GM18499 (cell line): ENCODE data around the gene MIS18BP1.
"Not testable (repeated sequence)": the region's sequence is repeated elsewhere in the genome, so short reads cannot be mapped to it uniquely, and the experiment has no call there.

Experiments used
- ATAC-seq: cut with Tn5 transposase; IDR thresholded peaks from one replicate; pipeline ENCODE4 v1.9.1; 2021; ENCODE audit warnings: moderate number of reproducible peaks; ENCODE audit not compliant: insufficient read depth, unreplicated experiment

MIS18BP1 gene

DNA sequence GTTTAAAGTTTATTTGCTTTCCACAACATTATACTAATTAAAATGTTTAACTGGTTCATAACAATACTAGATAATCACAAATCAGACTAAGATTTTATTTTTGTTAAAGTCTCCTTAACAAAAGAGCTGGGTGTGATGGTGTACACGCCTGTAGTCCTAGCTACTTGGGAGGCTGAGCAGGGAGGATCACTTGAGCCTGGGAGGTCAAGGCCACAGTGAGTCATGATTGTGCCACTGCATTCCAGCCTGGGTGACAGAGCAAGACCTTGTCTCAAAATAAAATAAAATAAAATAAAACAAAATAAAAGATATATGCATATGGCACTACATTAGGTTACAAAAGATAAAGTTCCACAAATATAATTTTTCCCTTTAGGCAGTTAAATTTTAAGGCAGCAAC lies 5.6 kb downstream of the MIS18BP1 start:
- no peak for ATAC-seq

DNA sequence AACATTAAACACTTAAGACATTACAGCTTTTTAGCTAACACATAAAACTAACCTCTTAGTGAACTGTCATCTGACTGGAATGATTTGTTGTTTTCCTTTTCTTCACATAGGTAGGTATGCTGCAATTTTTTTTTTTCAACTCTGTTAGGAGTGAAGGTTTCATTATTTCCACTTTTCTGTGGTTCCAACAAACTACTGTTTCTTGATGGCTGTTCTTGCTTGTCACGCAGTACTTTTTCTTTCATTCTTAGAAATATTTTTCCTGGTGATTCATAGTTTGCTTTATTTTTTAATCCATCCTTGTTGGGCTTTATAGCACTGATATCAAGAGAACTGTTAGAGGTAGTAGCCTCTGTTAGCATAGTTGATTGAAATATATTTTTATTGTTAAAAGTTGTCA lies 6.3 kb downstream of the MIS18BP1 start:
- ATAC-seq: no peak

DNA sequence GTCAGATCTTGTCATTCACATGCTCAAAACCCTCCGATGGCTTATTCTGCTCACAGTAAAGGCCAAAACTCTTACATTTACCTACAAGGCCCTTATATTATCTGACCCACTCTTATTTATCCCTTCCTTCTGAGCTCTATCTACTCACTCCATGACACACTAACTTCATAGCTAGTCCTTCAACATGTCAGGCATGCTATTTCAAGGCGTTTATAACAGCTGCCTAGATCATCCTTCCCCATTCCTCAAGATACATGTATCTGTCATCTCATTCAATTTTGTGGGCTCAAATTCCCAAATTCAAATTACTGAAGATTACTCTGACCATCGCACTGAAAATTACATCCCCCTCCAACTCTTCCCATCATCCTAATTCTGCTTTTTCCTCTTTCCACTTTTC lies 6.9 kb downstream of the MIS18BP1 start:
- no peak for ATAC-seq

DNA sequence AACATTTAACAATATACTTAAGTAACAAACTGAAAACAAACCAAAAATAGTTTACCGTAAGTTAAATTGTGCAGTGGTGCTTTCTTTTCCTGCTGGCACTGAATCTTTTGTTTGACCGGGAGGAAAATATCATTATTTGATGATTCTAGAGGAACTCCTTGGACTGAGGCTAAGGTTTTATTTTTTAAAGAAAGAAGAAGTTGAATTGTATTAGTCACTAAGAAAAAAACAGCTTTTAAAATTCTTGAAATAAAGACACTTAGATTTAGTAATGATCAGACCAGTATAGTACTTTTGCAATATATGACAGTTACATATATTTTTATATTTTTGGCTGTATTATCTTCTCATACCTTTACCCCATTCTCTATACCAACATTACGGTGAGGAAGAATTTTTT lies 10.3 kb downstream of the MIS18BP1 start:
- ATAC-seq: no peak

GRCh38 chr14:45238988-45239387 lies 14.0 kb downstream of the MIS18BP1 start:
- no peak for ATAC-seq

GRCh38 chr14:45227566-45227965 lies 25.4 kb downstream of the MIS18BP1 start:
- ATAC-seq: no peak

DNA sequence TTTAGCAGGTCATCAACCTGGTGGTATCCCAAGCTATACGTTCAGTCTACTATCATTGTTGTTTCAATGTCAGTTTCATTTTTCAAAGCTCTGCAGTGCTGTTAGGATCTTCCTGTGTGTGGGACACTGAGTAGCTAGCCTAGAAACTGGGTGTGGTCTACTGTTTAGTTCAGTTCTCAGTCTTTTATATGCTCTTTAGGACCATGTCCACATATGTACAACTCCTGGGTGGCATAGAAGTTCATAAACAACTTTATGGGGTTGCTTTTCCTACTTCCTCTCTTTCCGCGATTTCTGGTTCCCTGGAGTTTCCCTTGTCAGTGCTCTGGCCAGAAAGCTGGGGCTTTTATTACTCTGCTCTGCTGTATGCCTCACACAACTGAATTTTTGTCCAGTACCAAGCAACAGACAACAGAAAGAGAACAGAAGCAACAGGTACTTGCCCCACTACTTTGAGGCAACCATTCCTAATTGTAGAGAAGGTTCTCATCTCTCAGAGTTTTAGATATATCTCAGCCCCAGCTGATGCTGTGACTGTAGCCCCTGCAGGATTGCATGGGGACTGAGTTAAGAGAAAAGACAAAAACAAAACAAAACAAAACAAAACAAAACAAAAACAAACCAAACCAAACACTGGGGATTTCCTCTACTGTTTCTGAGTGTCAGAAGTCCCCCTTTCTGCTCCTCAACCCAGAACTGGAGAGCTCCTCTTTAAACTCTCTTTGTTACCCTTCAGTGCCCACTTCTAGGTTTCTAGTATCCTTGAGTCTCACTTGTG lies 30.3 kb downstream of the MIS18BP1 start:
- ATAC-seq: no peak

GRCh38 chr14:45214341-45214740 lies 38.7 kb downstream of the MIS18BP1 start:
- not testable (repeated sequence) for ATAC-seq

DNA sequence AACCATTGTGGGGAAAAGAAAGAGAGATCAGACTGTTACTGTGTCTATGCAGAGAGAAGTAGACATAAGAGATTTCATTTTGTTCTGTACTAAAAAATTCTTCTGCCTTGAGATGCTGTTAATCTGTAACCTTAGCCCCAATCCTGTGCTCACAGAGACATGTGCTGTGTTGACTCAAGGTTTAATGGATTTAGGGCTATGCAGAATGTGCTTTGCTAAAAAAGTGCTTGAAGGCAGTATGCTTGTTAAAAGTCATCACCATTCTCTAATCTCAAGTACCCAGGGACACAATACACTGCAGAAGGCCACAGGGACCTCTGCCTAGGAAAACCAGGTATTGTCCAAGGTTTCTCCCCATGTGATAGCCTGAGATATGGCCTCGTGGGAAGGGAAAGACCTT lies 39.3 kb downstream of the MIS18BP1 start:
- not testable (repeated sequence) for ATAC-seq

- no peak for ATAC-seq
These were observed 40.8 kb downstream of the MIS18BP1 start for GRCh38 chr14:45212231-45212630.

GRCh38 chr14:45211295-45211694 lies 41.7 kb downstream of the MIS18BP1 start:
- no peak for ATAC-seq

DNA sequence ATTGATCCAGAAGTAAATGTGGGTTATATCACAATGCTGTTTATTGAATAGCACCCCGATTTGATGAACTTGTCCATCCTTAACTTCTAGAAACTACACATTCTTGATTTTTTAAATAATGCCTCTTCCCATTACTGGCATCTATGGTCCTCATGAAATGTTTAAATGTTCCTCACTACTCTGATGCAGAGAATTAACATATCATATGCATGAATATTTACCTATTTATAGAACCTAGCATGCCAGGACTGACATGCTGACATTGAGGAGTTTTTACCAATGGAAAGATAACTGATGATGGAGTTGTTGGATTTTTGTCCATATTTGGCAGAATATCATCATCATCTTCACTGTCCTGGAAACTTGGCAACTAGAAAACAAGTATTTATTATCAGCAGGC lies 42.8 kb downstream of the MIS18BP1 start:
- ATAC-seq: no peak

DNA sequence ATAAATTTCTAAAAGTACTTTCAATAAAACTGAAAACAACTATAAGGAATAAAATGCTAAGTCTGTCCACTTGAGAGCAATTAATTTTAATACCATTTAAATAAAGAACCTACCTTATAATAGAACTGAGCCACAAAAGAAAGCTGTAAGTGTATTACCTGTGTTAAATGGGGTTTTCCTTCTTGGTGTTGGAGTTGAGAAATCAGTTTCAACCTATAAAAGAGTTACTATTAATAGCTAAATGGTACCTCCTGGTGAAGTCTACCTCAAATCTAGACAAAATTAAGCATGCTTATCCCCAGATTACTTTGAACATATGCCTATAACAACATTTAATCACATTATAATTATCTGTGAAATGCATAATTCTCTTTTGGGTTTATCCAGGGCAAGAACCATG lies 48.8 kb downstream of the MIS18BP1 start:
- no peak for ATAC-seq

- ATAC-seq: peak; percentile 82
These were observed 51.1 kb downstream of the MIS18BP1 start for GRCh38 chr14:45201905-45202304.

DNA sequence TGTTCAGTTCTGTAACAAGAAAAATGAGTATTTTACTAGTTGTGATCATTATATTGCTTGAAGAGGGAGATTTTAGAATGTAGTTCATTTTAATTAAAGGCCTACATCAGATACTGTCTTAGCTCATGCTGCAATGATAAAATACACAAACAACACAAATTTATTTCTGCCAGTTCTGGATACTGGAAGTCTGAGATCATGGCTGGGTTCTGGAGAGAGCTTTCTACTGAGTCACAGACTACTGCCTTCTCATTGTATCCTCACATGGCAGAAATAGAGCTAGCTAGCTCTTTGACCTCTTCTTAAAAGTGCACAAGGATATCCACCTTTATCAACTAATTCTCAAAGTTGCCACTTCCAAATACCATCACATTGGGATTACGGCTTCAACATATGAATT lies 53.8 kb downstream of the MIS18BP1 start:
- ATAC-seq: no peak

DNA sequence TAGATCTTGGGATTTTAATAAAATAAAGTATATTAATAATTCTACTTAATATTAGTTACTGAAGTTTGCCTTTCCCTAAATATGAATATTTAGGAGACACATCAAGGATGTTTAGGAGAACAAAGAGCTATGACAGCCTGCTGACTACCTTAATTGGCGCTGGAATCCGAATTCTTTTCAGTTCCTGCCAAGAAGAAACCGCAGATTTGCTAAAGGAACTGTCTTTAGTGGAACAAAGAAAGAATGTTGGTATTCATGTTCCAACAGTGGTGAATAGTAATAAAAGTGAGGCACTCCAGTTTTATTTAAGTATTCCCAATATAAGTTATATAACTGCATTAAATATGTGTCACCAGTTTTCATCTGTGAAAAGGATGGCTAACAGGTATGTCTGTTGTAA lies 54.5 kb downstream of the MIS18BP1 start:
- no peak for ATAC-seq

- no peak for ATAC-seq
These were observed 58.0 kb downstream of the MIS18BP1 start for GRCh38 chr14:45194964-45195363.

- no peak for ATAC-seq
These were observed 67.7 kb downstream of the MIS18BP1 start for GRCh38 chr14:45185100-45185814.

DNA sequence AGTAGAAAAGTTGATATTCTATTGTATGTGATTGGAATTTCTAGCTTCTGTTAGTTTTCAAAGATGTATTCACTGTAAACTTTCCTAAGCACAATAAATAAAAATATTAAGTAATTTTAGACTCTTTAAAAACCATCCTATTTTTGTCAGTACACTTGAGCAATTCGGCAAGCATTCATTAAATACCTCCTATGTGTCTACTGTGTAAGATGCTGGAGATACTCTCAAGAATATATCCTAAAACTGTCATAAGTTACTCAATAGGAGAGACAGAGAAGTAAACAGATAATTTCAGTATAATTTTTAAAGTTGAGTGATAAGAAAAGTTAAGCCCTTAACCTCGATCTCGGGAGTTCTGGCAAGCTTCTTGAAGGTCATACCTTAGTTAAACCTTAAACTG lies 71.2 kb downstream of the MIS18BP1 start:
- ATAC-seq: no peak

DNA sequence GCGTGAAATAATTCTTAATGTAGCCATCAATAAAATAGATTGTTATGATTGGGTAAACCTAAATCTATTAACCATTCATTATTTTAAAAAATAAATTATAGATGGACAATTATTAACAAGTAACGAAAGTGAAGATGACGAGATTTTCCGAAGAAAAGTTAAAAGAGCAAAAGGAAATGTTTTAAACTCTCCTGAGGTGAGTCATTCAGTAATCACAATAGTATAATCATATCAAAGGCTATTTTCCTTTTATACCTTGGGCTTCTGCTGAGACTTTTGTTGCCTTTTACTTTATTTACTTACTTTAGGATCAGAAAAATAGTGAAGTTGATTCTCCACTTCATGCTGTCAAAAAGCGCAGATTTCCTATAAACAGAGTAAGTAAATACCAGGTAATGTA lies 71.7 kb downstream of the MIS18BP1 start:
- no peak for ATAC-seq

DNA sequence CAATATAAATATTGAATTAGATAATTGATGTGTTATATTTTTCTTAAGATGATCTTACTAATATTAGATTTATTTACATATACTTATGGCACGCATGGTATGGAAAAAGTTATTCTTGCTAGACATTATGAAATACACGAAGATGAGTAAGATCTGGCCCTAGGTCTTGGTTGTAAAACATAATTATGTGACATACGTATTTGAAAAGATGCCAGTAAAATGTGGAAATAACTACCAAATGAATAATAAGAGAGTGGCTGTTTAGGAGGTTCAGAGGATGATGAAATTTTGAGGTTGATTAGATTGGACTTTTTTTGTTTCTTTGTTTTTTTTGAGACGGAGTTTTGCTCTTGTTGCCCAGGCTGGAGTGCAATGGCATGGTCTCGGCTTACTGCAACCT lies 75.9 kb downstream of the MIS18BP1 start:
- no peak for ATAC-seq

- ATAC-seq: no peak
These were observed 83.1 kb downstream of the MIS18BP1 start for GRCh38 chr14:45169906-45170305.
